Gastrocnemius medialis (tissue), 4 donors: Measurements from ENCODE around the gene ITGA11.

ENCODE experiments used
- POLR2A ChIP-seq, 2 donors: fragments of 450-650 bp; IDR thresholded peaks; one replicate each; pipeline ENCODE4 v1.6.1; 2017; ENCODE audit warnings: antibody characterized with exemption in 2 of 2, mild to moderate bottlenecking in 2 of 2, moderate library complexity in 2 of 2
- TF ChIP-seq, protein P1 (sequence below), 5 experiments: fragments of 450-650 bp in 3 of 5; fragments of 200-600 bp in 2 of 5; sonication (generic) in 2 of 5; IDR thresholded peaks in 4 of 5; conservative IDR thresholded peaks in 1 of 5; 1 replicate in 4 of 5; 2 replicates in 1 of 5; pipeline ENCODE4 v1.5.1; 2016 to 2019; ENCODE audit warnings: antibody characterized with exemption in 5 of 5, mild to moderate bottlenecking in 3 of 5, moderate library complexity in 3 of 5

GRCh38 chr15:68284616-68285258 is 147.2 kb downstream of the ITGA11 start:
- TF ChIP-seq POLR2A (IDR thresholded peaks at IDR 0.05) = peak in 1 of 2 donors; percentile 10
- TF ChIP-seq, protein P1, sequence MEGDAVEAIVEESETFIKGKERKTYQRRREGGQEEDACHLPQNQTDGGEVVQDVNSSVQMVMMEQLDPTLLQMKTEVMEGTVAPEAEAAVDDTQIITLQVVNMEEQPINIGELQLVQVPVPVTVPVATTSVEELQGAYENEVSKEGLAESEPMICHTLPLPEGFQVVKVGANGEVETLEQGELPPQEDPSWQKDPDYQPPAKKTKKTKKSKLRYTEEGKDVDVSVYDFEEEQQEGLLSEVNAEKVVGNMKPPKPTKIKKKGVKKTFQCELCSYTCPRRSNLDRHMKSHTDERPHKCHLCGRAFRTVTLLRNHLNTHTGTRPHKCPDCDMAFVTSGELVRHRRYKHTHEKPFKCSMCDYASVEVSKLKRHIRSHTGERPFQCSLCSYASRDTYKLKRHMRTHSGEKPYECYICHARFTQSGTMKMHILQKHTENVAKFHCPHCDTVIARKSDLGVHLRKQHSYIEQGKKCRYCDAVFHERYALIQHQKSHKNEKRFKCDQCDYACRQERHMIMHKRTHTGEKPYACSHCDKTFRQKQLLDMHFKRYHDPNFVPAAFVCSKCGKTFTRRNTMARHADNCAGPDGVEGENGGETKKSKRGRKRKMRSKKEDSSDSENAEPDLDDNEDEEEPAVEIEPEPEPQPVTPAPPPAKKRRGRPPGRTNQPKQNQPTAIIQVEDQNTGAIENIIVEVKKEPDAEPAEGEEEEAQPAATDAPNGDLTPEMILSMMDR (IDR thresholded peaks at IDR 0.05 in 4 of 5, conservative IDR thresholded peaks at IDR 0.05 in 1 of 5) = no peak
